ENCODE results near the gene RCAN2. TPM values are rescaled to one million over a fixed set of nuclear protein-coding genes. Genes with fewer than 3 reads are reported as not detected.

Gene RCAN2
- total RNA-seq, 1 donor from 2014 or later = 5.8 TPM

DNA sequence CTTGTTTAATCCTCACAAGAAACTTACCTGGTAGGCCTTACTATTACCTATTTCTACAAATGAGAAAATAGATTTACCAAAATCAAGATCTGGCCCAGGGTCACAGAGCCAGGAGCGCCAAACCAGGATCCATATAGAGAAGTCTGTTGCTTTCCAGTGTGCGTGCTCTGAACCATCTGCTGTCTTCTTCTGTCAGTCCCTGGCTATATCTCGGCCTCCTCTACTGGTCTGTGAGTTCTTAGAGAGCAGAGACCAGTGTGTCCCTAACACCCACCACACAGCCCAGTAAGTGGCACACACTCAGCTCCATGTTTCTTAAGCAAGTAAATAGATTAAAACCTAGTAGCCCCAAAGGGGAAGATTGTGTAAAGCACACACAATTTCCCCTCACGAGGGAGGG, 301.5 kb downstream of the RCAN2 start:
- H3K9ac ChIP-seq = no peak overlapping the region
- TF ChIP-seq EZH2 (IDR thresholded peaks at IDR 0.05) = no peak
- no peak for TF ChIP-seq EZH2phosphoT487 (IDR thresholded peaks at IDR 0.05)
- TF ChIP-seq, protein P1, sequence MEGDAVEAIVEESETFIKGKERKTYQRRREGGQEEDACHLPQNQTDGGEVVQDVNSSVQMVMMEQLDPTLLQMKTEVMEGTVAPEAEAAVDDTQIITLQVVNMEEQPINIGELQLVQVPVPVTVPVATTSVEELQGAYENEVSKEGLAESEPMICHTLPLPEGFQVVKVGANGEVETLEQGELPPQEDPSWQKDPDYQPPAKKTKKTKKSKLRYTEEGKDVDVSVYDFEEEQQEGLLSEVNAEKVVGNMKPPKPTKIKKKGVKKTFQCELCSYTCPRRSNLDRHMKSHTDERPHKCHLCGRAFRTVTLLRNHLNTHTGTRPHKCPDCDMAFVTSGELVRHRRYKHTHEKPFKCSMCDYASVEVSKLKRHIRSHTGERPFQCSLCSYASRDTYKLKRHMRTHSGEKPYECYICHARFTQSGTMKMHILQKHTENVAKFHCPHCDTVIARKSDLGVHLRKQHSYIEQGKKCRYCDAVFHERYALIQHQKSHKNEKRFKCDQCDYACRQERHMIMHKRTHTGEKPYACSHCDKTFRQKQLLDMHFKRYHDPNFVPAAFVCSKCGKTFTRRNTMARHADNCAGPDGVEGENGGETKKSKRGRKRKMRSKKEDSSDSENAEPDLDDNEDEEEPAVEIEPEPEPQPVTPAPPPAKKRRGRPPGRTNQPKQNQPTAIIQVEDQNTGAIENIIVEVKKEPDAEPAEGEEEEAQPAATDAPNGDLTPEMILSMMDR (IDR thresholded peaks at IDR 0.05) = no peak
- H3K4me3 ChIP-seq = no peak overlapping the region
- H3K27ac ChIP-seq = no peak overlapping the region
- H3F3A ChIP-seq (ENCODE audit: low read depth) = no peaks in the 10 kb centered on the region
- H3K4me1 ChIP-seq = no peaks in the 10 kb centered on the region
- H4K20me1 ChIP-seq (ENCODE audit: low read depth) = no peaks in the 10 kb centered on the region
- no peak overlapping the region for H3K4me3 Mint-ChIP-seq
- H2AFZ ChIP-seq (replicated peaks) = no peak overlapping the region
- H3K27me3 ChIP-seq = no peaks in the 10 kb centered on the region
- no peaks in the 10 kb centered on the region for H3K27me3 Mint-ChIP-seq (ENCODE audit: insufficient read depth, low read depth)
- H3K36me3 Mint-ChIP-seq = no peaks in the 10 kb centered on the region
- no peaks in the 10 kb centered on the region for H3K9me3 Mint-ChIP-seq
- H3K4me2 ChIP-seq = no peak overlapping the region
- DNase-seq (ENCODE audit: low spot score) = no peak
- H3K79me2 ChIP-seq (ENCODE audit: low read depth) = no peaks in the 10 kb centered on the region
- no peaks in the 10 kb centered on the region for H3K36me3 ChIP-seq
- no peaks in the 10 kb centered on the region for H3K4me1 Mint-ChIP-seq
- no peaks in the 10 kb centered on the region for H3K9me3 ChIP-seq (ENCODE audit: low read depth)
- no peak overlapping the region for H3K27ac Mint-ChIP-seq

GRCh38 chr6:46186583-46186982, 304.7 kb downstream of the RCAN2 start:
- Histone ChIP-seq H2AFZ (replicated peaks) (no peak overlapping the region), H3K36me3 (no peaks in the 10 kb centered on the region), H3K4me3 (no peak overlapping the region), H3K27ac (no peak overlapping the region), H3K9ac (no peak overlapping the region), H3F3A (ENCODE audit: low read depth) (no peaks in the 10 kb centered on the region), H4K20me1 (ENCODE audit: low read depth) (no peaks in the 10 kb centered on the region), H3K4me2 (no peak overlapping the region), H3K4me1 (no peaks in the 10 kb centered on the region), H3K79me2 (ENCODE audit: low read depth) (no peaks in the 10 kb centered on the region), H3K9me3 (ENCODE audit: low read depth) (no peaks in the 10 kb centered on the region), H3K27me3 (peaks cover 6% of the 10 kb centered on the region)
- H3K27ac Mint-ChIP-seq = no peak overlapping the region
- H3K36me3 Mint-ChIP-seq = no peaks in the 10 kb centered on the region
- TF ChIP-seq, protein P1 (IDR thresholded peaks at IDR 0.05) = no peak
- TF ChIP-seq EZH2 (IDR thresholded peaks at IDR 0.05) (no peak), EZH2phosphoT487 (IDR thresholded peaks at IDR 0.05) (no peak)
- H3K9me3 Mint-ChIP-seq = no peaks in the 10 kb centered on the region
- H3K4me1 Mint-ChIP-seq = no peaks in the 10 kb centered on the region
- H3K27me3 Mint-ChIP-seq (ENCODE audit: insufficient read depth, low read depth) = no peaks in the 10 kb centered on the region
- no peak overlapping the region for H3K4me3 Mint-ChIP-seq
- no peak for DNase-seq (ENCODE audit: low spot score)

DNA sequence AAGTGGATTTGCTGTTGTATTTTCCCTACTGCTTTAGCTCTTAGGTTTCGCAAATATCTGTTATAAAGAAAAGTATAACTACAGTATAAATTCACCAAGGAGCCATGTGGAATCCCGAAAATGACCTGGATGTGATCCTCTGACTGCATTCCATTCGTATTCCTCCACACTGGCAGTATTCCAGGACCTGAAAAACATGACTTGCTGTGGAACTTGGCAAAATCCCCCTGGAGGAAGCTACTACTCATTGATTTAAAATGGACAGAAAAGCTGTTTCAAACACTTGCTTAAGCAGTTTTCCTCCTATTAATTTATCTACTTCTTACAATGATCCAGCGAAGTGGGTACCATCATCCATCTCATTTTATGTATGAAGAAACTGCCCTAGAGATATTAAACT, 307.1 kb downstream of the RCAN2 start:
- Mint-ChIP-seq H3K27ac (no peak overlapping the region), H3K9me3 (no peaks in the 10 kb centered on the region), H3K36me3 (no peaks in the 10 kb centered on the region), H3K27me3 (ENCODE audit: insufficient read depth, low read depth) (no peaks in the 10 kb centered on the region), H3K4me1 (no peaks in the 10 kb centered on the region), H3K4me3 (no peak overlapping the region)
- Histone ChIP-seq H3K36me3 (no peaks in the 10 kb centered on the region), H3F3A (ENCODE audit: low read depth) (no peaks in the 10 kb centered on the region), H3K9me3 (ENCODE audit: low read depth) (no peaks in the 10 kb centered on the region), H3K4me2 (no peak overlapping the region), H3K4me1 (no peaks in the 10 kb centered on the region), H3K4me3 (no peak overlapping the region), H3K9ac (no peak overlapping the region), H3K27ac (no peak overlapping the region), H4K20me1 (ENCODE audit: low read depth) (no peaks in the 10 kb centered on the region), H3K79me2 (ENCODE audit: low read depth) (no peaks in the 10 kb centered on the region), H3K27me3 (peaks cover 6% of the 10 kb centered on the region), H2AFZ (replicated peaks) (no peak overlapping the region)
- no peak for DNase-seq (ENCODE audit: low spot score)
- TF ChIP-seq EZH2phosphoT487 (IDR thresholded peaks at IDR 0.05) (no peak), EZH2 (IDR thresholded peaks at IDR 0.05) (no peak)
- TF ChIP-seq, protein P1 (IDR thresholded peaks at IDR 0.05) = no peak
